SU-DHL-6 (cell line): ENCODE data around the gene SRRM2.

Source experiments
- H2AFZ ChIP-seq: fragments of 200-600 bp; sonication (generic); 2 replicates; pipeline ENCODE4 v1.6.1; 2014; ENCODE audit warnings: low read depth, mild to moderate bottlenecking, moderate library complexity, mixed read lengths, antibody characterized with exemption, low read length; ENCODE audit not compliant: severe bottlenecking
- H3F3A ChIP-seq: fragments of 200-600 bp; shearing (Covaris generic); 2 replicates; pipeline ENCODE4 v1.6.0; 2016; ENCODE audit warnings: antibody characterized with exemption, mild to moderate bottlenecking; ENCODE audit not compliant: insufficient read depth
- H3K27ac ChIP-seq: fragments of 200-600 bp; sonication (generic); 2 replicates; pipeline ENCODE4 v1.5.1; 2016; ENCODE audit warnings: low read depth, mild to moderate bottlenecking, low read length, moderate library complexity, mixed read lengths
- H3K27me3 ChIP-seq: fragments of 200-600 bp; sonication (generic), shearing (Covaris generic); 2 replicates; pipeline ENCODE4 v1.6.0; 2014; ENCODE audit warnings: mild to moderate bottlenecking, low read length
- H3K36me3 ChIP-seq: fragments of 200-600 bp; sonication (generic); 2 replicates; pipeline ENCODE4 v1.6.1; 2014; ENCODE audit warnings: mild to moderate bottlenecking, low read length, mixed read lengths
- H3K4me2 ChIP-seq: fragments of 300-600, 200-600 bp; shearing (Covaris generic), sonication (generic); 2 replicates; pipeline ENCODE4 v1.6.0; 2014; ENCODE audit warnings: low read length, low read depth, mild to moderate bottlenecking; ENCODE audit not compliant: poor library complexity, severe bottlenecking
- H3K4me3 ChIP-seq: fragments of 200-600 bp; sonication (generic); 2 replicates; pipeline ENCODE4 v1.5.1; 2014; ENCODE audit warnings: antibody characterized with exemption, low read length, mild to moderate bottlenecking, mixed read lengths; ENCODE audit not compliant: insufficient read depth, poor library complexity, severe bottlenecking
- H3K79me2 ChIP-seq: fragments of 200-600 bp; sonication (generic); 2 replicates; pipeline ENCODE4 v1.6.1; 2014; ENCODE audit warnings: mild to moderate bottlenecking, low read length, moderate library complexity; ENCODE audit not compliant: insufficient read depth
- H3K9ac ChIP-seq: fragments of 200-600 bp; sonication (generic); 2 replicates; pipeline ENCODE4 v1.7.0; 2014; ENCODE audit warnings: mild to moderate bottlenecking, low read length
- H3K9me2 ChIP-seq: fragments of 200-600 bp; sonication (generic); replicated peaks from 2 replicates; pipeline ENCODE4 v1.6.1; 2014; ENCODE audit warnings: low read length; ENCODE audit not compliant: insufficient read depth
- H3K9me3 ChIP-seq: fragments of 200-600 bp; sonication (generic); 2 replicates; pipeline ENCODE4 v1.6.1; 2014; ENCODE audit warnings: low read length, mixed read lengths; ENCODE audit not compliant: insufficient read depth
- H4K20me1 ChIP-seq: fragments of 200-600 bp; sonication (generic); 2 replicates; pipeline ENCODE4 v1.6.1; 2014; ENCODE audit warnings: low read depth, mild to moderate bottlenecking, antibody characterized with exemption, low read length, moderate library complexity, mixed read lengths
- EZH2phosphoT487 ChIP-seq: fragments of 200-600 bp; sonication (generic), shearing (Covaris generic); conservative IDR thresholded peaks from 2 replicates; pipeline ENCODE4 v1.6.1; 2018; ENCODE audit warnings: mild to moderate bottlenecking, antibody characterized with exemption, low read length, moderate library complexity, mixed read lengths
- TF ChIP-seq, protein P1 (sequence below): fragments of 200-600 bp; sonication (generic); IDR thresholded peaks from one replicate; pipeline ENCODE4 v1.5.1; 2017; ENCODE audit warnings: antibody characterized with exemption, mild to moderate bottlenecking, low read length, moderate library complexity; ENCODE audit not compliant: insufficient read depth, poor library complexity, severe bottlenecking

Gene SRRM2

DNA sequence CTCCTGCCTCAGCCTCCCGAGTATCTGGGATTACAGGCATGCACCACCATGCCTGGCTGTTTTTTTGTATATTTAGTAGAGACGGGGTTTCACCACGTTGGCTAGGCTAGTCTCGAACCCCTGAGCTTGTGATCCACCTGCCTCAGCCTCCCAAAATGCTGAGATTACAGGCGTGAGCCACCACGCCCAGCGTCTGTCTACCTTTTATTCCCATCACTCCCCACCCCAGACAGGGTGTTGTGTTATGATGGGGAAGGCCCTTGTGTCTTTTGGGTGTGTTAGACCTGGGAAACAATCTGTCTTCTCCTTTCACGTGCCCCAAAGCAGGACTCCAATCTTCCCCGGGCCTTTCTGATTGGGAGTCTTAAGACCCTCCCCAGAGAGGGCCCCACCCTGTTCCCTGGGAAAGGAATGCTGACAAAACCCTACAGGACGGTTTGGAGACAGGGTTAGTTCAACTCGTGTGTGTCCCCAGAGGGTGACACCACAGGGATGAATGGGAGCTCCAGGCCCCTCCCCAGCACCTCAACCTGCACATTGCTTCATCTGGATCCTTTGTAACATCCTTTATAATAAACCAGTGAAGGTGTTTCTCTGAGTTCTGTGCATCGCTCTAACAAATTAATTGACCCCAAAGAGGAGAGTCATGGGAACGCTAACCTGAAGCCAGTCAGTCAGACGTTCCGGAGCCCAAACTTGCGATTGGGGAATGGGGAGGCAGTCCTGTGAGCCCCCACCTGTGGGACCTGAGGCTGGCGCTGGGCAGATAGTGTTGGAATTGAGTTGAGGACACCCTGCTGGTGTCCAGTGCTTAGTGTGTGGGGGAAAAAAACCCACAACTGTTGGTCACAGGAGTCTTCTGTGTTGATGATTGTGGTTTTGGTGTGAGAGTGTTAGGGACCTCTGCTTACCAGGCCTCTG lies 27.8 kb downstream of the SRRM2 start:
- H2AFZ ChIP-seq, result no peak overlapping the region

DNA sequence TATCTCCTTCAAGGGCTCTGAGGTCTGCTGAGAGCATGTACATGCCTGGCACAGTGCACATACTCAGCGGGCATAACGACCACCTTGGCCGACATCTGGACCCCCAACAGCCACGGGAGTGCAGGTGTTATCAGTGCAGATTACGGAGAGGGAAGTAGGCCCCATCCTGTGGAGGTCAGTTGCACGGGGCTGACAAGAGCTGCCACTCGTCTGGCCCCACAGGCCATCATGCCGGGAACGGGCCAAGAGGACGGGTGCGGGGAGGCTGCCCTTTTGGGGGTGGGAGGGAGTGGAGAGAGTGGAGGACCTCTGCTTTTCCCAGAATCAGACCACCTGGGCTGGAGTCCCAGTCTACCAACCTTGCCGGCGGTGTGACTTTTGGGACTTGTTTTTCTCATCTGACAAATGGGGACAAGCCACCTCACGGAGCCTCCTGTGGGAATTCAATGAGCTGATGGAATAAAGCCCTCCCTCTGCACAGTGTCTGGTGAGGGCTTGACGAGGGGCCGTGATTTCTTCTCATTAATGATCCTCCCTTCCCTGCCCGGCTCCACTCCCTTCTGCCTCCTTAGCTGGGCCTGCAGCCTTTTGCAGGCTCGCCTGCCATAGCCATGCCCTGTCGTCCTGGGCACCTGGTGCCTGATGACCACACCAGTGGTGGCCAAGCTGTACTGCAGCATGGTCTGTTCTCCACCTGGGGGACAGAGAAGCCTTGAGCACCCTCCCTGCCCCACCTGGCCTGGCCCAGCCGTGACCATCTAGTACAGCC lies 30.3 kb downstream of the SRRM2 start:
- H3K9ac ChIP-seq, result no peak overlapping the region
- no peaks in the 10 kb centered on the region for H3K27me3 ChIP-seq
- H2AFZ ChIP-seq, result no peak overlapping the region
- H3K79me2 ChIP-seq, result no peaks in the 10 kb centered on the region
- no peak overlapping the region for H3K4me2 ChIP-seq
- no peaks in the 10 kb centered on the region for H3F3A ChIP-seq
- H3K9me2 ChIP-seq, result no peaks in the 10 kb centered on the region
- no peaks in the 10 kb centered on the region for H3K9me3 ChIP-seq
- no peaks in the 10 kb centered on the region for H3K36me3 ChIP-seq
- no peak overlapping the region for H3K4me3 ChIP-seq
- no peaks in the 10 kb centered on the region for H4K20me1 ChIP-seq
- no peak for TF ChIP-seq EZH2phosphoT487
- TF ChIP-seq, protein P1, sequence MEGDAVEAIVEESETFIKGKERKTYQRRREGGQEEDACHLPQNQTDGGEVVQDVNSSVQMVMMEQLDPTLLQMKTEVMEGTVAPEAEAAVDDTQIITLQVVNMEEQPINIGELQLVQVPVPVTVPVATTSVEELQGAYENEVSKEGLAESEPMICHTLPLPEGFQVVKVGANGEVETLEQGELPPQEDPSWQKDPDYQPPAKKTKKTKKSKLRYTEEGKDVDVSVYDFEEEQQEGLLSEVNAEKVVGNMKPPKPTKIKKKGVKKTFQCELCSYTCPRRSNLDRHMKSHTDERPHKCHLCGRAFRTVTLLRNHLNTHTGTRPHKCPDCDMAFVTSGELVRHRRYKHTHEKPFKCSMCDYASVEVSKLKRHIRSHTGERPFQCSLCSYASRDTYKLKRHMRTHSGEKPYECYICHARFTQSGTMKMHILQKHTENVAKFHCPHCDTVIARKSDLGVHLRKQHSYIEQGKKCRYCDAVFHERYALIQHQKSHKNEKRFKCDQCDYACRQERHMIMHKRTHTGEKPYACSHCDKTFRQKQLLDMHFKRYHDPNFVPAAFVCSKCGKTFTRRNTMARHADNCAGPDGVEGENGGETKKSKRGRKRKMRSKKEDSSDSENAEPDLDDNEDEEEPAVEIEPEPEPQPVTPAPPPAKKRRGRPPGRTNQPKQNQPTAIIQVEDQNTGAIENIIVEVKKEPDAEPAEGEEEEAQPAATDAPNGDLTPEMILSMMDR, result no peak
- H3K27ac ChIP-seq, result no peak overlapping the region

More for the DNA sequence above, 27.8 kb downstream of the SRRM2 start:
- no peaks in the 10 kb centered on the region for H3K9me3 ChIP-seq
- H4K20me1 ChIP-seq, result no peaks in the 10 kb centered on the region
- H3K27ac ChIP-seq, result no peak overlapping the region
- no peak overlapping the region for H3K9ac ChIP-seq
- no peak overlapping the region for H3K4me3 ChIP-seq
- H3K9me2 ChIP-seq, result no peaks in the 10 kb centered on the region
- peaks cover 16% of the 10 kb centered on the region for H3K79me2 ChIP-seq
- peaks cover 4% of the 10 kb centered on the region; the same call in 1 of the 2 replicates for H3F3A ChIP-seq
- H3K4me2 ChIP-seq, result no peak overlapping the region
- TF ChIP-seq, protein P1, result no peak
- no peak for TF ChIP-seq EZH2phosphoT487
- H3K27me3 ChIP-seq, result no peaks in the 10 kb centered on the region
- no peaks in the 10 kb centered on the region for H3K36me3 ChIP-seq

DNA sequence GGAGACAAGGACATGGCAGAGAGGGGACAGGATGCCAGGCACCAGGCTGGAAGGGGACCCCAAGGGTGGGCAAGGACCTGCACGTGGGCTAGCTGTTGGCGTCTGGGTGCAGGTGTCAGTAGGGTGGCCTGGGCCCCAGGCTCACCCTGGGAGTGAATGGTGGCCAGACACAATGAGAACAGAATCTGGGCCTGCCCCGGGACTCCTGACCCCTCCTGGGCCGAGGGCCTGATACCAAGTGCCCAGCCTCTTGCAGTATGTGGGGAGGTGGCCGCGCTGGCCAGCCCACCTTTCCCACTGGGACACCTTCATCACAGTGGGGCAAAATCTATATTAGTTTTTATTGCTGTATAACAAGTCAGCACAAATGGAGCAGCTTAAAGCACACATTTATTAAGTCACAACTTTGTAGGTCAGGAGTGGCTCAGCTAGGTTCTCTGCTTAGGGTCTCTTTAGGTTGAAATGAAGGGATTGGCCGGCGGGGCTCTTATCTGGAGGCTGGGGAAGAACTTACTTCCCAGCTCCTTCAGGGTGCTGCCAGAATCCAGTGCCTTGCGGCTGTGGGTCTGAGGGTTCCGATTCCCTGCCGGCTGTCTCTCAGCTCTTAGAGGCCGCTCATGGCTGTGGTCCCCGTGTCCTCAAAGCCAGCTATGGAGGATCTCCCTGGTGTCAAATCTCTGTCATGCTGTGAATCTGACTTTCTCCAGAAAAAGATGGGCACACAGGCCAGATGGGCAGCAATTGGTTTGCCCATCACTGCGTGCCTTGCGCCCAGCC lies 31.3 kb downstream of the SRRM2 start:
- H3K9me3 ChIP-seq, result no peaks in the 10 kb centered on the region
- no peaks in the 10 kb centered on the region for H3K79me2 ChIP-seq
- H3K36me3 ChIP-seq, result no peaks in the 10 kb centered on the region
- TF ChIP-seq, protein P1, result no peak
- no peak for TF ChIP-seq EZH2phosphoT487
- no peak overlapping the region for H2AFZ ChIP-seq
- no peaks in the 10 kb centered on the region for H4K20me1 ChIP-seq
- no peak overlapping the region for H3K9ac ChIP-seq
- no peaks in the 10 kb centered on the region for H3K9me2 ChIP-seq
- no peak overlapping the region for H3K4me2 ChIP-seq
- no peaks in the 10 kb centered on the region for H3F3A ChIP-seq
- no peaks in the 10 kb centered on the region for H3K27me3 ChIP-seq
- no peak overlapping the region for H3K4me3 ChIP-seq
- no peak overlapping the region for H3K27ac ChIP-seq
